Measurements from ENCODE around the gene LRRC4.

DNA sequence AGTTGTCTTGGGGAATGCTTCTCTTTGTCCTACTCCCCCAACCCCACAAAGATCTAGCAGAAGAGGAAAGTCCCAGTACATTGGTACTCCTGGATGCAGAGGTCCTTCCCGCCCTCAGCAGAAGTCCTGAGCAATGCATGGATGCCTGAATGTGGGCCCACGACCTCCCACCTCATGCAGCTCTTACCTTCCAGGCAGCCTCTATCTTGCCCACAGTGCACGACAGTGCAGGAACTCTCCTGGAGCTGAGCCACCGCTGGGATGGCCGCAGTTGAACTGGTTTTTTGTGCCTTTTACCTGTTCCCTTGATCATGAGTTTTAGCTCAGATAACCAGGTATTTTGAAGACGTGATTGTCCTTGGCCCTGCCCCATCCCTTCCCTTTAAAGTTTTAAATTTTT lies 37.9 kb downstream of the LRRC4 start:
- TF ChIP-seq, protein P1, sequence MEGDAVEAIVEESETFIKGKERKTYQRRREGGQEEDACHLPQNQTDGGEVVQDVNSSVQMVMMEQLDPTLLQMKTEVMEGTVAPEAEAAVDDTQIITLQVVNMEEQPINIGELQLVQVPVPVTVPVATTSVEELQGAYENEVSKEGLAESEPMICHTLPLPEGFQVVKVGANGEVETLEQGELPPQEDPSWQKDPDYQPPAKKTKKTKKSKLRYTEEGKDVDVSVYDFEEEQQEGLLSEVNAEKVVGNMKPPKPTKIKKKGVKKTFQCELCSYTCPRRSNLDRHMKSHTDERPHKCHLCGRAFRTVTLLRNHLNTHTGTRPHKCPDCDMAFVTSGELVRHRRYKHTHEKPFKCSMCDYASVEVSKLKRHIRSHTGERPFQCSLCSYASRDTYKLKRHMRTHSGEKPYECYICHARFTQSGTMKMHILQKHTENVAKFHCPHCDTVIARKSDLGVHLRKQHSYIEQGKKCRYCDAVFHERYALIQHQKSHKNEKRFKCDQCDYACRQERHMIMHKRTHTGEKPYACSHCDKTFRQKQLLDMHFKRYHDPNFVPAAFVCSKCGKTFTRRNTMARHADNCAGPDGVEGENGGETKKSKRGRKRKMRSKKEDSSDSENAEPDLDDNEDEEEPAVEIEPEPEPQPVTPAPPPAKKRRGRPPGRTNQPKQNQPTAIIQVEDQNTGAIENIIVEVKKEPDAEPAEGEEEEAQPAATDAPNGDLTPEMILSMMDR (conservative IDR thresholded peaks at IDR 0.05 in 1 of 2, IDR thresholded peaks at IDR 0.05 in 1 of 2; ENCODE audit: low read depth in 1 of 2, low read length in 2 of 2) = no peak
- no peak for TF ChIP-seq EZH2 (IDR thresholded peaks at IDR 0.05; ENCODE audit: low read length, missing control alignments)

Data from fibroblast of lung (primary cell).